ENCODE data around the gene GTF2H3.

GRCh38 chr12:123648401-123648800 lies 14.8 kb downstream of the GTF2H3 start:
- no peak for TF ChIP-seq ARNT (IDR thresholded peaks at IDR 0.05)
- no peak for TF ChIP-seq CTBP1 (IDR thresholded peaks at IDR 0.05; ENCODE audit: borderline replicate concordance)
- no peak for TF ChIP-seq FOXM1 (IDR thresholded peaks at IDR 0.05; ENCODE audit: borderline replicate concordance)
- TF ChIP-seq FOXK2 (IDR thresholded peaks at IDR 0.05) = no peak
- TF ChIP-seq BHLHE40 (IDR thresholded peaks at IDR 0.05; ENCODE audit: borderline replicate concordance) = no peak
- TF ChIP-seq TARDBP (IDR thresholded peaks at IDR 0.05) = no peak
- TF ChIP-seq ELF4 (IDR thresholded peaks at IDR 0.05) = no peak
- TF ChIP-seq ZNF384 (IDR thresholded peaks at IDR 0.05) = no peak
- TF ChIP-seq SP1 (IDR thresholded peaks at IDR 0.05) = no peak
- no peak for TF ChIP-seq SUZ12 (IDR thresholded peaks at IDR 0.05)
- TF ChIP-seq PKNOX1 (IDR thresholded peaks at IDR 0.05) = no peak
